ENCODE measurements around the gene PVRIG.
"Not testable (repeated sequence)": the region's sequence is repeated elsewhere in the genome, so short reads cannot be mapped to it uniquely, and the experiment has no call there.

DNA sequence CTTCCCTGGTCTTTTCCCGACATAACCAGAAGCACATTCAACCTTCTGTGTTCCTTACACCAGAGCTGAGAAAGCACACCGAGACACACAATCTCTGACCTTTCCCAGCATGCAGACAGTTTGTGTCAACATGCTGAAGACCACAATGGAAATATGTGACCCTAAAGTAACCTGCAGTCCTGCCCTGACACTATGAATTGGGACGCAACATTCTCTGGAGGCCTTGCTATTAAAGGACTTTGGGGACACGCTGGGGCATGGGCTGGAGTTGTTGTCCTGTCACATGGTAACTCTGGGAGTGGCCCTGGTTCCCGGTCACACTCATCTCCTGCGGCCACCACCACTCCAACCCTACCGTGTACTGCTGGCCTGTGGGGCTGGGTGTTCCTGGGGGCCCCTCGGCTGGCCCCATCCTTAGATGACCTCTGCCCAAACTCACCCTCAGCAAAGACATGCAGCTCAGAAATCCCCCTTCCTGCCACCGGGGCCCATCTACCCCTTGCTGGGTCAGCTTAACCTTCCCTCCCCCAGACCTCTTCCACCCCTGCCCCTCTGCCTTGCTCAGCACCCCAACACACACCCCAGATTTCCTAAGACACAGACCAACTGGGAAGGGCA, 25.3 kb downstream of the PVRIG start:
- TF ChIP-seq, protein P1, sequence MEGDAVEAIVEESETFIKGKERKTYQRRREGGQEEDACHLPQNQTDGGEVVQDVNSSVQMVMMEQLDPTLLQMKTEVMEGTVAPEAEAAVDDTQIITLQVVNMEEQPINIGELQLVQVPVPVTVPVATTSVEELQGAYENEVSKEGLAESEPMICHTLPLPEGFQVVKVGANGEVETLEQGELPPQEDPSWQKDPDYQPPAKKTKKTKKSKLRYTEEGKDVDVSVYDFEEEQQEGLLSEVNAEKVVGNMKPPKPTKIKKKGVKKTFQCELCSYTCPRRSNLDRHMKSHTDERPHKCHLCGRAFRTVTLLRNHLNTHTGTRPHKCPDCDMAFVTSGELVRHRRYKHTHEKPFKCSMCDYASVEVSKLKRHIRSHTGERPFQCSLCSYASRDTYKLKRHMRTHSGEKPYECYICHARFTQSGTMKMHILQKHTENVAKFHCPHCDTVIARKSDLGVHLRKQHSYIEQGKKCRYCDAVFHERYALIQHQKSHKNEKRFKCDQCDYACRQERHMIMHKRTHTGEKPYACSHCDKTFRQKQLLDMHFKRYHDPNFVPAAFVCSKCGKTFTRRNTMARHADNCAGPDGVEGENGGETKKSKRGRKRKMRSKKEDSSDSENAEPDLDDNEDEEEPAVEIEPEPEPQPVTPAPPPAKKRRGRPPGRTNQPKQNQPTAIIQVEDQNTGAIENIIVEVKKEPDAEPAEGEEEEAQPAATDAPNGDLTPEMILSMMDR (conservative IDR thresholded peaks at IDR 0.05; ENCODE audit: low read depth, low read length): not testable (repeated sequence)
- not testable (repeated sequence) for TF ChIP-seq EZH2 (IDR thresholded peaks at IDR 0.05; ENCODE audit: borderline replicate concordance, low read depth, low read length, poor library complexity, severe bottlenecking)
